Mammary epithelial cell (primary cell): Measurements from ENCODE around the gene CDK2AP2.

Source experiments
- EZH2 ChIP-seq: IDR thresholded peaks from 2 replicates; pipeline ENCODE4 v1.6.1; 2012; ENCODE audit warnings: low read length, inconsistent platforms, borderline replicate concordance
- TF ChIP-seq, protein P1 (sequence below), 2 donors: IDR thresholded peaks in 1 of 2; conservative IDR thresholded peaks in 1 of 2; 2 replicates each; pipeline ENCODE4 v1.5.1; 2011 to 2012; ENCODE audit warnings: inconsistent platforms in 2 of 2, low read length in 2 of 2, mild to moderate bottlenecking in 2 of 2, control low read depth in 1 of 2, low read depth in 1 of 2; ENCODE audit not compliant: insufficient read depth in 1 of 2; ENCODE audit errors: extremely low read depth in 1 of 2

DNA sequence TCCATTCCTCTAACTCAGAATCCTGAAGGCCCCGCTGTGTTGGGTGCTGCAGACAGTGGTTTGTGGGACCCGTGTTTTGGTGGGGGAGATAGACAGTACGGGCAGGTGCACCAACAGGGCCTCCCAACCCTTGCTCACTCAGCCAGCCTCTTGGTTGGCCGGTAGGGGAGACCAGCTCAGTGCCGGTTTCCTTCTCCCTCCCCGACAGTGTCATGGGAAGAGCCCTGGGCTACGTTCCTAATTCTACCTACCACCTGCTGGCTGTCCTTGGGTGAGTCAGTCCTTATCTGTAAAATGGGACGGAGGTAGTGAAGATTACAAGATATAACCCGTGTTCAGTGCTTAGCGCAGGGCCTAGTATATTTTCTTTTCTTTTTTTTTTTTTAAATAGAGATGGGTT is 44.8 kb downstream of the CDK2AP2 start:
- TF ChIP-seq, protein P1, sequence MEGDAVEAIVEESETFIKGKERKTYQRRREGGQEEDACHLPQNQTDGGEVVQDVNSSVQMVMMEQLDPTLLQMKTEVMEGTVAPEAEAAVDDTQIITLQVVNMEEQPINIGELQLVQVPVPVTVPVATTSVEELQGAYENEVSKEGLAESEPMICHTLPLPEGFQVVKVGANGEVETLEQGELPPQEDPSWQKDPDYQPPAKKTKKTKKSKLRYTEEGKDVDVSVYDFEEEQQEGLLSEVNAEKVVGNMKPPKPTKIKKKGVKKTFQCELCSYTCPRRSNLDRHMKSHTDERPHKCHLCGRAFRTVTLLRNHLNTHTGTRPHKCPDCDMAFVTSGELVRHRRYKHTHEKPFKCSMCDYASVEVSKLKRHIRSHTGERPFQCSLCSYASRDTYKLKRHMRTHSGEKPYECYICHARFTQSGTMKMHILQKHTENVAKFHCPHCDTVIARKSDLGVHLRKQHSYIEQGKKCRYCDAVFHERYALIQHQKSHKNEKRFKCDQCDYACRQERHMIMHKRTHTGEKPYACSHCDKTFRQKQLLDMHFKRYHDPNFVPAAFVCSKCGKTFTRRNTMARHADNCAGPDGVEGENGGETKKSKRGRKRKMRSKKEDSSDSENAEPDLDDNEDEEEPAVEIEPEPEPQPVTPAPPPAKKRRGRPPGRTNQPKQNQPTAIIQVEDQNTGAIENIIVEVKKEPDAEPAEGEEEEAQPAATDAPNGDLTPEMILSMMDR (conservative IDR thresholded peaks at IDR 0.05 in 1 of 2, IDR thresholded peaks at IDR 0.05 in 1 of 2; ENCODE audit: extremely low read depth in 1 of 2, insufficient read depth in 1 of 2, low read depth in 1 of 2, low read length in 2 of 2), result no peak
- TF ChIP-seq EZH2, result no peak
